Measurements from ENCODE around the gene TWNK.

GRCh38 chr10:100981178-100981772 lies 6.1 kb upstream of the TWNK start:
- TF ChIP-seq POLR2A (IDR thresholded peaks at IDR 0.05): no peak
- TF ChIP-seq, protein P1, sequence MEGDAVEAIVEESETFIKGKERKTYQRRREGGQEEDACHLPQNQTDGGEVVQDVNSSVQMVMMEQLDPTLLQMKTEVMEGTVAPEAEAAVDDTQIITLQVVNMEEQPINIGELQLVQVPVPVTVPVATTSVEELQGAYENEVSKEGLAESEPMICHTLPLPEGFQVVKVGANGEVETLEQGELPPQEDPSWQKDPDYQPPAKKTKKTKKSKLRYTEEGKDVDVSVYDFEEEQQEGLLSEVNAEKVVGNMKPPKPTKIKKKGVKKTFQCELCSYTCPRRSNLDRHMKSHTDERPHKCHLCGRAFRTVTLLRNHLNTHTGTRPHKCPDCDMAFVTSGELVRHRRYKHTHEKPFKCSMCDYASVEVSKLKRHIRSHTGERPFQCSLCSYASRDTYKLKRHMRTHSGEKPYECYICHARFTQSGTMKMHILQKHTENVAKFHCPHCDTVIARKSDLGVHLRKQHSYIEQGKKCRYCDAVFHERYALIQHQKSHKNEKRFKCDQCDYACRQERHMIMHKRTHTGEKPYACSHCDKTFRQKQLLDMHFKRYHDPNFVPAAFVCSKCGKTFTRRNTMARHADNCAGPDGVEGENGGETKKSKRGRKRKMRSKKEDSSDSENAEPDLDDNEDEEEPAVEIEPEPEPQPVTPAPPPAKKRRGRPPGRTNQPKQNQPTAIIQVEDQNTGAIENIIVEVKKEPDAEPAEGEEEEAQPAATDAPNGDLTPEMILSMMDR (IDR thresholded peaks at IDR 0.05): no peak
